ENCODE measurements around the gene KCNE3. TPM values are rescaled to one million over a fixed set of nuclear protein-coding genes. Genes with fewer than 3 reads are reported as not detected.

Gene KCNE3
- total and polyA plus RNA-seq, 2 experiments from 2014 or later: 2.3 to 10.6 TPM

DNA sequence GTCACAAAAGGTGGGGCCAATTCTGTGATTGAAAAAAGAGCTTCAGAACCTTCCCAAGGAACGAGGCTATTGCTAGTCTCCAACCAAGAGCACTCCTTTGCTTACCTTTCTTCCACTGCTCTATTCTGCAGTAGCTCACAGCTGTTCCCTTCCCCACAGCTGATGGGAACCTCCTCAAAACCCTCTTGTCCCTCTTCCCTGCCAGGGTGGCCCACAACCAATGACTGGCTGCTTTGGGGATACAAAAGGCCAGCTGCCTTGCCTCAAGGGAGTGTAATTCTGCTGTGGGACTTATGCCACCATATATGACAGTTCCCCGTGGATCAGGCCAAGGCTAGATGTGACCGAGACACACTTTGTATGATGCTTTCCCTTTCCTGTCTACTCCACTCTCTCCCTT is 15.0 kb downstream of the KCNE3 start:
- H3K27me3 ChIP-seq (ENCODE audit: insufficient read depth): no peaks in the 10 kb centered on the region
- H2AFZ ChIP-seq: no peak overlapping the region
- no peak for ATAC-seq
- no peaks in the 10 kb centered on the region for H3K36me3 ChIP-seq (ENCODE audit: insufficient read depth)
- TF ChIP-seq ZNF331 (CRISPR knock-in tag; IDR thresholded peaks at IDR 0.05; ENCODE audit: low read depth): no peak
- TF ChIP-seq ZNF114 (CRISPR knock-in tag; IDR thresholded peaks at IDR 0.05): no peak
- no peak for TF ChIP-seq CREB1 (CRISPR knock-in tag; IDR thresholded peaks at IDR 0.05; ENCODE audit: low read depth)
- TF ChIP-seq STAT1 (IDR thresholded peaks at IDR 0.05; ENCODE audit: unreplicated experiment): no peak
- TF ChIP-seq EZH2phosphoT487 (IDR thresholded peaks at IDR 0.05; ENCODE audit: unreplicated experiment): no peak
- TF ChIP-seq EZH2 (IDR thresholded peaks at IDR 0.05; ENCODE audit: low read depth, unreplicated experiment): no peak
- TF ChIP-seq, protein P1, sequence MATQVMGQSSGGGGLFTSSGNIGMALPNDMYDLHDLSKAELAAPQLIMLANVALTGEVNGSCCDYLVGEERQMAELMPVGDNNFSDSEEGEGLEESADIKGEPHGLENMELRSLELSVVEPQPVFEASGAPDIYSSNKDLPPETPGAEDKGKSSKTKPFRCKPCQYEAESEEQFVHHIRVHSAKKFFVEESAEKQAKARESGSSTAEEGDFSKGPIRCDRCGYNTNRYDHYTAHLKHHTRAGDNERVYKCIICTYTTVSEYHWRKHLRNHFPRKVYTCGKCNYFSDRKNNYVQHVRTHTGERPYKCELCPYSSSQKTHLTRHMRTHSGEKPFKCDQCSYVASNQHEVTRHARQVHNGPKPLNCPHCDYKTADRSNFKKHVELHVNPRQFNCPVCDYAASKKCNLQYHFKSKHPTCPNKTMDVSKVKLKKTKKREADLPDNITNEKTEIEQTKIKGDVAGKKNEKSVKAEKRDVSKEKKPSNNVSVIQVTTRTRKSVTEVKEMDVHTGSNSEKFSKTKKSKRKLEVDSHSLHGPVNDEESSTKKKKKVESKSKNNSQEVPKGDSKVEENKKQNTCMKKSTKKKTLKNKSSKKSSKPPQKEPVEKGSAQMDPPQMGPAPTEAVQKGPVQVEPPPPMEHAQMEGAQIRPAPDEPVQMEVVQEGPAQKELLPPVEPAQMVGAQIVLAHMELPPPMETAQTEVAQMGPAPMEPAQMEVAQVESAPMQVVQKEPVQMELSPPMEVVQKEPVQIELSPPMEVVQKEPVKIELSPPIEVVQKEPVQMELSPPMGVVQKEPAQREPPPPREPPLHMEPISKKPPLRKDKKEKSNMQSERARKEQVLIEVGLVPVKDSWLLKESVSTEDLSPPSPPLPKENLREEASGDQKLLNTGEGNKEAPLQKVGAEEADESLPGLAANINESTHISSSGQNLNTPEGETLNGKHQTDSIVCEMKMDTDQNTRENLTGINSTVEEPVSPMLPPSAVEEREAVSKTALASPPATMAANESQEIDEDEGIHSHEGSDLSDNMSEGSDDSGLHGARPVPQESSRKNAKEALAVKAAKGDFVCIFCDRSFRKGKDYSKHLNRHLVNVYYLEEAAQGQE (IDR thresholded peaks at IDR 0.05; ENCODE audit: unreplicated experiment): no peak
- TF ChIP-seq, protein P2, sequence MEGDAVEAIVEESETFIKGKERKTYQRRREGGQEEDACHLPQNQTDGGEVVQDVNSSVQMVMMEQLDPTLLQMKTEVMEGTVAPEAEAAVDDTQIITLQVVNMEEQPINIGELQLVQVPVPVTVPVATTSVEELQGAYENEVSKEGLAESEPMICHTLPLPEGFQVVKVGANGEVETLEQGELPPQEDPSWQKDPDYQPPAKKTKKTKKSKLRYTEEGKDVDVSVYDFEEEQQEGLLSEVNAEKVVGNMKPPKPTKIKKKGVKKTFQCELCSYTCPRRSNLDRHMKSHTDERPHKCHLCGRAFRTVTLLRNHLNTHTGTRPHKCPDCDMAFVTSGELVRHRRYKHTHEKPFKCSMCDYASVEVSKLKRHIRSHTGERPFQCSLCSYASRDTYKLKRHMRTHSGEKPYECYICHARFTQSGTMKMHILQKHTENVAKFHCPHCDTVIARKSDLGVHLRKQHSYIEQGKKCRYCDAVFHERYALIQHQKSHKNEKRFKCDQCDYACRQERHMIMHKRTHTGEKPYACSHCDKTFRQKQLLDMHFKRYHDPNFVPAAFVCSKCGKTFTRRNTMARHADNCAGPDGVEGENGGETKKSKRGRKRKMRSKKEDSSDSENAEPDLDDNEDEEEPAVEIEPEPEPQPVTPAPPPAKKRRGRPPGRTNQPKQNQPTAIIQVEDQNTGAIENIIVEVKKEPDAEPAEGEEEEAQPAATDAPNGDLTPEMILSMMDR (conservative IDR thresholded peaks at IDR 0.05; ENCODE audit: low read depth in 2 of 2): no peak
- TF ChIP-seq JUNB (IDR thresholded peaks at IDR 0.05; ENCODE audit: unreplicated experiment): no peak
- TF ChIP-seq, protein P3, sequence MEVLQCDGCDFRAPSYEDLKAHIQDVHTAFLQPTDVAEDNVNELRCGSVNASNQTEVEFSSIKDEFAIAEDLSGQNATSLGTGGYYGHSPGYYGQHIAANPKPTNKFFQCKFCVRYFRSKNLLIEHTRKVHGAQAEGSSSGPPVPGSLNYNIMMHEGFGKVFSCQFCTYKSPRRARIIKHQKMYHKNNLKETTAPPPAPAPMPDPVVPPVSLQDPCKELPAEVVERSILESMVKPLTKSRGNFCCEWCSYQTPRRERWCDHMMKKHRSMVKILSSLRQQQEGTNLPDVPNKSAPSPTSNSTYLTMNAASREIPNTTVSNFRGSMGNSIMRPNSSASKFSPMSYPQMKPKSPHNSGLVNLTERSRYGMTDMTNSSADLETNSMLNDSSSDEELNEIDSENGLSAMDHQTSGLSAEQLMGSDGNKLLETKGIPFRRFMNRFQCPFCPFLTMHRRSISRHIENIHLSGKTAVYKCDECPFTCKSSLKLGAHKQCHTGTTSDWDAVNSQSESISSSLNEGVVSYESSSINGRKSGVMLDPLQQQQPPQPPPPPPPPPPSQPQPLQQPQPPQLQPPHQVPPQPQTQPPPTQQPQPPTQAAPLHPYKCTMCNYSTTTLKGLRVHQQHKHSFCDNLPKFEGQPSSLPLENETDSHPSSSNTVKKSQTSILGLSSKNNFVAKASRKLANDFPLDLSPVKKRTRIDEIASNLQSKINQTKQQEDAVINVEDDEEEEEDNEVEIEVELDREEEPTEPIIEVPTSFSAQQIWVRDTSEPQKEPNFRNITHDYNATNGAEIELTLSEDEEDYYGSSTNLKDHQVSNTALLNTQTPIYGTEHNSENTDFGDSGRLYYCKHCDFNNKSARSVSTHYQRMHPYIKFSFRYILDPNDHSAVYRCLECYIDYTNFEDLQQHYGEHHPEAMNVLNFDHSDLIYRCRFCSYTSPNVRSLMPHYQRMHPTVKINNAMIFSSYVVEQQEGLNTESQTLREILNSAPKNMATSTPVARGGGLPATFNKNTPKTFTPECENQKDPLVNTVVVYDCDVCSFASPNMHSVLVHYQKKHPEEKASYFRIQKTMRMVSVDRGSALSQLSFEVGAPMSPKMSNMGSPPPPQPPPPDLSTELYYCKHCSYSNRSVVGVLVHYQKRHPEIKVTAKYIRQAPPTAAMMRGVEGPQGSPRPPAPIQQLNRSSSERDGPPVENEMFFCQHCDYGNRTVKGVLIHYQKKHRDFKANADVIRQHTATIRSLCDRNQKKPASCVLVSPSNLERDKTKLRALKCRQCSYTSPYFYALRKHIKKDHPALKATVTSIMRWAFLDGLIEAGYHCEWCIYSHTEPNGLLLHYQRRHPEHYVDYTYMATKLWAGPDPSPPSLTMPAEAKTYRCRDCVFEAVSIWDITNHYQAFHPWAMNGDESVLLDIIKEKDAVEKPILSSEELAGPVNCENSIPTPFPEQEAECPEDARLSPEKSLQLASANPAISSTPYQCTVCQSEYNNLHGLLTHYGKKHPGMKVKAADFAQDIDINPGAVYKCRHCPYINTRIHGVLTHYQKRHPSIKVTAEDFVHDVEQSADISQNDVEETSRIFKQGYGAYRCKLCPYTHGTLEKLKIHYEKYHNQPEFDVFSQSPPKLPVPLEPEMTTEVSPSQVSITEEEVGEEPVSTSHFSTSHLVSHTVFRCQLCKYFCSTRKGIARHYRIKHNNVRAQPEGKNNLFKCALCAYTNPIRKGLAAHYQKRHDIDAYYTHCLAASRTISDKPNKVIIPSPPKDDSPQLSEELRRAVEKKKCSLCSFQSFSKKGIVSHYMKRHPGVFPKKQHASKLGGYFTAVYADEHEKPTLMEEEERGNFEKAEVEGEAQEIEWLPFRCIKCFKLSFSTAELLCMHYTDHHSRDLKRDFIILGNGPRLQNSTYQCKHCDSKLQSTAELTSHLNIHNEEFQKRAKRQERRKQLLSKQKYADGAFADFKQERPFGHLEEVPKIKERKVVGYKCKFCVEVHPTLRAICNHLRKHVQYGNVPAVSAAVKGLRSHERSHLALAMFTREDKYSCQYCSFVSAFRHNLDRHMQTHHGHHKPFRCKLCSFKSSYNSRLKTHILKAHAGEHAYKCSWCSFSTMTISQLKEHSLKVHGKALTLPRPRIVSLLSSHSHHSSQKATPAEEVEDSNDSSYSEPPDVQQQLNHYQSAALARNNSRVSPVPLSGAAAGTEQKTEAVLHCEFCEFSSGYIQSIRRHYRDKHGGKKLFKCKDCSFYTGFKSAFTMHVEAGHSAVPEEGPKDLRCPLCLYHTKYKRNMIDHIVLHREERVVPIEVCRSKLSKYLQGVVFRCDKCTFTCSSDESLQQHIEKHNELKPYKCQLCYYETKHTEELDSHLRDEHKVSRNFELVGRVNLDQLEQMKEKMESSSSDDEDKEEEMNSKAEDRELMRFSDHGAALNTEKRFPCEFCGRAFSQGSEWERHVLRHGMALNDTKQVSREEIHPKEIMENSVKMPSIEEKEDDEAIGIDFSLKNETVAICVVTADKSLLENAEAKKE (CRISPR knock-in tag; IDR thresholded peaks at IDR 0.05): no peak
- TF ChIP-seq NANOG (IDR thresholded peaks at IDR 0.05; ENCODE audit: borderline replicate concordance): no peak
- TF ChIP-seq POLR2AphosphoS5 (IDR thresholded peaks at IDR 0.05; ENCODE audit: low read depth): no peak
- TF ChIP-seq, protein P4, sequence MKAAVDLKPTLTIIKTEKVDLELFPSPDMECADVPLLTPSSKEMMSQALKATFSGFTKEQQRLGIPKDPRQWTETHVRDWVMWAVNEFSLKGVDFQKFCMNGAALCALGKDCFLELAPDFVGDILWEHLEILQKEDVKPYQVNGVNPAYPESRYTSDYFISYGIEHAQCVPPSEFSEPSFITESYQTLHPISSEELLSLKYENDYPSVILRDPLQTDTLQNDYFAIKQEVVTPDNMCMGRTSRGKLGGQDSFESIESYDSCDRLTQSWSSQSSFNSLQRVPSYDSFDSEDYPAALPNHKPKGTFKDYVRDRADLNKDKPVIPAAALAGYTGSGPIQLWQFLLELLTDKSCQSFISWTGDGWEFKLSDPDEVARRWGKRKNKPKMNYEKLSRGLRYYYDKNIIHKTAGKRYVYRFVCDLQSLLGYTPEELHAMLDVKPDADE (IDR thresholded peaks at IDR 0.05): no peak
- no peak for DNase-seq (ENCODE audit: low spot score)
- H3K79me2 ChIP-seq (replicated peaks; ENCODE audit: insufficient read depth): no peaks in the 10 kb centered on the region
- Mint-ChIP-seq H3K27ac (no peak overlapping the region), H3K36me3 (ENCODE audit: low read depth) (no peaks in the 10 kb centered on the region), H3K27me3 (ENCODE audit: insufficient read depth, low read depth, poor library complexity) (no peaks in the 10 kb centered on the region), H3K9me3 (no peaks in the 10 kb centered on the region), H3K4me1 (peaks cover 2% of the 10 kb centered on the region; the same call in 1 of the 3 replicates), H3K4me3 (no peak overlapping the region)
- H3K9me2 ChIP-seq (ENCODE audit: insufficient read depth): no peaks in the 10 kb centered on the region
- H3K27ac ChIP-seq (ENCODE audit: low read depth): no peak overlapping the region
- no peaks in the 10 kb centered on the region for H4K20me1 ChIP-seq (replicated peaks; ENCODE audit: insufficient read depth)
- no peak overlapping the region for H3K4me3 ChIP-seq
- H3F3A ChIP-seq (replicated peaks; ENCODE audit: low read depth): no peaks in the 10 kb centered on the region
- no peak overlapping the region for H3K4me2 ChIP-seq
- no peaks in the 10 kb centered on the region for H3K4me1 ChIP-seq (ENCODE audit: insufficient read depth)
